Retina (tissue), 1 donor: ENCODE measurements around the gene WDR76.

Experiments used
- DNase-seq: peaks from one replicate; pipeline ENCODE4 v3.0.0-alpha.2; 2016

Gene WDR76

DNA sequence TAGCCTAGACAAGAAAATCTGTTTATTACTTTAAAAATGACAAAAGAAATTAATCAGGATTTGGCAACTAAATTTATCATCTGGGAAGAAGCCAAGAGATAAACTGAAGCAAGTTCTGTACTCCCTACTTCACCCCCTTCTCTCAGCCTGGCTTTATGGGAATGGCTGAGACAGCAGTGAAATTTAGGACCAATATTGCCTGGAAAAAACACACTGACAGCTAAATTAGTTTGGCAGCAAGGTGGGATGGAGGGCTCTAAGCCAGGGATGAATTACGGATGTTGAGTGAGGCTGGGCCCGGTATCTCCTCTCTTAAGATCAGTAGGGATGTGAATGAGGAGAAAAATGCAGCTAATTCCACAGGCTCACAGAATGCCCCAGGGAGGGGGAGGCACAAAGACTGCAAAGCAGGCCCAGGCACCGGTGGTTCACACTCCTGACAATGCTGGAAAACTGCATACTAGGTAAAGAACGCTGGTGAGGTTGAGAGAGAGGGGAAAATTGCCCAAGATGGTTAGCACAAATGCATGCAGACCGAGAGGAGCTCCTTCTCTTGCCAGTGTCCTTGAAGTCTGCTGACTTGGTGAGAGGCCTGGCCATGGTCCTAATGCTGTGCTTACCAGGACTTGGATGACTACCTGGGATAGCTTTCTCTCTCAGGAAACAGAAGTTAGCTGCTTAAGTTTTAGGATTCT is 89.0 kb downstream of the WDR76 start:
- DNase-seq = no peak

- no peak for DNase-seq
Observed at GRCh38 chr15:43916326-43916660, 89.5 kb downstream of the WDR76 start.
